HG03108 (cell line): Measurements from ENCODE around the gene TTF1.
A peak's percentile ranks its signal among the peaks of the same experiment; 100 is the strongest.
"Not testable (repeated sequence)": the region's sequence is repeated elsewhere in the genome, so short reads cannot be mapped to it uniquely, and the experiment has no call there.

Source experiments
- ATAC-seq: cut with Tn5 transposase; IDR thresholded peaks from one replicate; pipeline ENCODE4 v1.9.1; 2021; ENCODE audit warnings: moderate library complexity; ENCODE audit not compliant: unreplicated experiment

TTF1 gene

GRCh38 chr9:132412089-132412488 lies 5.4 kb upstream of the TTF1 start:
- no peak for ATAC-seq

DNA sequence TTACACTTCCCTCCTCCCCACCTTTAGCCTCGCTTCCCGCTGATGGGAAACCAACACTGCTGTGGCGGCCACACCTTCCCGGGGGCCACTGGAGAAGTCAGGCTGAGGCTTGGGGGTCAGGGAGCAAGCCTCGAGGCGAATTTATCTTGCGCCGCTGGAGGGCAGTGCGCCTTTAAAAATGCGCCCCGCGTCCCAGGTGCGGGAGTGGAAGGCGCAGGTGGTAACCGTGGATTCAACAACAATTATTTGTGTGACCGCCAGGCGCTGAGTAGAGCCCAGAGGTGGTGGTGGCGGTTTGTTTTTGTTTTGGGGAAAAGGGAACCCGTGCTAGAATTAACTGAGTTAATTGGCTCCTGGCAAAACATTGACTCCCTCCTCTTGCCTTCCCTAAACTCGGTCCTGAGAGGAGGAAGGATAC lies 4.5 kb upstream of the TTF1 start:
- no peak for ATAC-seq

- ATAC-seq = no peak
These were observed 4.0 kb upstream of the TTF1 start for GRCh38 chr9:132410642-132411041.

GRCh38 chr9:132409828-132410528 lies 3.3 kb upstream of the TTF1 start, which contains the start of gene CFAP77:
CFAP77 (plus strand) TSS chr9:132410211; CDS start chr9:132410272, 61 bp downstream.
- no peak for ATAC-seq

GRCh38 chr9:132408521-132408920 lies 1.9 kb upstream of the TTF1 start:
- ATAC-seq = no peak

- no peak for ATAC-seq
These were observed 556 bp upstream of the TTF1 start for GRCh38 chr9:132407196-132407595.

GRCh38 chr9:132404228-132404881 lies 2.3 kb downstream of the TTF1 start:
- ATAC-seq = no peak

DNA sequence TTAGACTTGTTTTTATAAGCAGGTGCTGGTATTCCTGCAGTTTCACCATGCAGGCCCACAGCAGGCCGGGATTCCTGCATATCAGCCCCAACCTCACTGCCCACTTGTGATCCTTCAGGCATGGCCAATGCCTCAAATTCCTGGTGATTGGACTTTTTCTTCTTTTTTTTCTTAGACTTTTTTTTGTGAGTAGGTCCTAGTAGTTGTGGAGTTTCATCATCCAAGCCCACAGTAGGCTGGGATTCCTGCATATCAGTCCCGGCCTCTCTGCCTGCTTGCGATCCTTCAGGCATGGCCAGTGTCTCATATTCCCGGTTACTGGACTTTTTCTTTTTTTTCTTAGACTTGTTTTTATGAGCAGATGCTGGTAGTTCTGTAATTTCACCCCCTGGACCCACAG lies 4.8 kb downstream of the TTF1 start:
- ATAC-seq = no peak

GRCh38 chr9:132395560-132395959 lies 11.1 kb downstream of the TTF1 start:
- no peak for ATAC-seq

DNA sequence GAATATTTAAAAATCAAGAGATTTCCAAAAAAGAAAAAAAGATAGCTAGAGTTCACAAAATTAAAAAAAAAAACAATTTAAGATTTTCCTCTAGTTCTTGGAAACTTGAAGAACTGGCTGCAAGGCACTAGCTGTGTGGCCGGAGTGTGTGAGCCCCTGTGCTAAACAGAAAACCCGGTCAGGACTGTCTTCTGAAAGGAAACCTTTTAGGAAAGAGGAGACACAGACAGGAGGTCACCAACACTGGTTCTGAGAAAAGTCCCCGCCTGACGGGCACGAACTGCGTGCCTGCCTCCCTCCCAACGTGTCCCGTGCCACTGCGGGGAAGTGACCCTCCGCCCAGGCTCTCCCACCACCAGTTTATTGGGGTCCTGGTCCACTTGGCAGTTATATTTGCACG lies 15.2 kb downstream of the TTF1 start:
- ATAC-seq = no peak

DNA sequence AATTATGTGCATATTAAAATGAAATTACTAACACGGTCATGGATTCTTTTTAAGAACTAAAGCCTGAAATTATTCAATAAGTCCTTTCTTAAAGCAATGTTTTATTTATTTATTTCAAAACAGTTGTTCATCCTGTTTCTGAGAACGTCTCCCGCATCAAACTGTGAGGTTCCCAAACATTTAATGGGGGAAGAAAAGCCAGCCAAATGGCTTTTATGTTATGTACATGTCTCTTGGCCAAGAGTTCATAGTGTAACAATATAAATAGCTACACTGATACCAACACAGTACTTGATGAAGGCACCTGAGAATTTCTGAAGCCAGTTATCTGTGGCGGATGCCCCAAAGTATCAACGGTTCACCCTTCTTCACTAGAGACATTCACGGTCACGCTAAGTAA lies 15.7 kb downstream of the TTF1 start:
- ATAC-seq = no peak

DNA sequence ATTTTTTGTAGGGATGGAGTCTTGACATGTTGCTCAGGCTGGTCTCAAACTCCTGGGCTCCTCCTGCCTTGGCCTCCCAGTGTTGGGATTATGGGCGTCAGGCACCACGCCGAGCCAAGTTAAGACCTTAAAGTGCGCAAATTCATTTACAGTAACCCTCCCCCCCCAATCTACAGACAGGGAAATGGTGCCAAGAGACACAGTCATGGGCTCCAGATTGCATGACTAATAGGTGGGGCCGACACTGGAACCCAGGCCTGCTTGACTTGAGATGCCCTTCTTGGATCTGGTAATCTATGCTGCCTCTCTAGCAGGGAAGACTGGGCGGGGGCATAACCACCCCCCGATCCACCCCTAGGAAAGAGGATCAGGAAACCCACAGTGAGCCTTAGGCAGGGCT lies 19.5 kb downstream of the TTF1 start:
- no peak for ATAC-seq

DNA sequence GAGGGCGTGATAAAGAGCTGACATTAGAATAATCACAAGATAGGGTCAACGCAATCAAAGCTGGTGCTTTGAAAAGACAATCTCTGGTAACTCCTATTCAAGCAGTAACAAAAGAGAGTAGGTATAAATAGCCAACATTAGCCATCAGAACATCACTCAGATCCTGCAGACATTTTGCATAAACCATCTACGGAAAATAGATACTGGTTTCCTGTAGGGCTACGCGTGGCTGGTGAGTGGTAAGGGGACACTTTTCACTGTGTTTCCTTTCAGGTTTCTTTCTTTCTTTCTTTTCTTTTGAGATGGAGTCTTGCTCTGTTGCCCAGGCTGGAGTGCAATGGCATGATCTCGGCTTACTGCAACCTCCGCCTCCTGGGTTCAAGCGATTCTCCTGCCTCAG lies 22.3 kb downstream of the TTF1 start:
- ATAC-seq = no peak

GRCh38 chr9:132383462-132383883 lies 23.2 kb downstream of the TTF1 start:
- ATAC-seq = peak; percentile 47

- ATAC-seq = peak; percentile 60
These were observed 24.6 kb downstream of the TTF1 start for GRCh38 chr9:132381966-132382541.

- not testable (repeated sequence) for ATAC-seq
These were observed 28.2 kb downstream of the TTF1 start for GRCh38 chr9:132378416-132378815.

GRCh38 chr9:132377769-132378168 lies 28.9 kb downstream of the TTF1 start:
- not testable (repeated sequence) for ATAC-seq

DNA sequence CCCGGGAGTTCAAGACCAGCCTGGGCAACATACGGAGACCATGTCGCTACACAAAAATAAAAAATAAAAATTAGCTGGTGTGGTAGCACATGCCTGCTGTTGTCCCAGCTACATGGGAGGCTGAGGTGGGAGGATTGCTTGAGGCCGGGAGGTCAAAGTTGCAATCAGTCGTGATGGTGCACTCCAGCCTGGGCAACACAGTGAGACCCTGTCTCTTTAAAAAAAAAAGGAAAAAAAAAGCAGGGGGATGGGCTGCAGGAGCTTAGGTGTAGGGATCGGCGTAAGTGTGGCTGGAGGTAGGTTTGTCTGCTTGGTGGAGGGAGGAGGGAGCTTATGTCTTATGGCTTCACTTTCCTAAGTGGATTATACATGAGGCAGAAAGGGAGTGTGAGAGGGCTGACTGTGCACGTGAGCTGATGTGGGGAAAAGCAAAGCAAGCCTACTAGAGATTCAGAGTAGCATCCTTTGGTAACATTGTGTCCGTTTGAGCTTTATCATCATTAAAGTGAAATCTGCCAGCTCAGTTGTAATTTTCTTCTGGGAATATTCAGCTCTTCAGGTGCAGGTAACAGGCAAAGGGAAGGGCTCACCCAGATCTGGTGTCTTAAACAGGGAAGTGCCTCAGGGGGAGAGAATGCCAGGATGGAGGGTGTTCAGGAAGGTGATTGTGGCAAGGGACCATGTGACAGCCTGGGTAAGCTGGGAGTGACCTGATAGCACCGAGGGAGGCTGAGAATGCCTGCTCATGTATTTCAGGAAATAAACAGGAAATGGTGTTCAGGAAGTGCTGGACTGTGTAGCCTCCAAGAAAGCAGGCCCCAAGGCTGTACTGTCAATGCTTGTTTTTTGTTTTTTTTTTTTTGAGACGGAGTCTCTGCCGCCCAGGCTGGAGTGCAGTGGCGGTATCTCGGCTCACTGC lies 34.2 kb downstream of the TTF1 start:
- ATAC-seq = no peak

- no peak for ATAC-seq
These were observed 36.0 kb downstream of the TTF1 start for GRCh38 chr9:132370592-132370991.

DNA sequence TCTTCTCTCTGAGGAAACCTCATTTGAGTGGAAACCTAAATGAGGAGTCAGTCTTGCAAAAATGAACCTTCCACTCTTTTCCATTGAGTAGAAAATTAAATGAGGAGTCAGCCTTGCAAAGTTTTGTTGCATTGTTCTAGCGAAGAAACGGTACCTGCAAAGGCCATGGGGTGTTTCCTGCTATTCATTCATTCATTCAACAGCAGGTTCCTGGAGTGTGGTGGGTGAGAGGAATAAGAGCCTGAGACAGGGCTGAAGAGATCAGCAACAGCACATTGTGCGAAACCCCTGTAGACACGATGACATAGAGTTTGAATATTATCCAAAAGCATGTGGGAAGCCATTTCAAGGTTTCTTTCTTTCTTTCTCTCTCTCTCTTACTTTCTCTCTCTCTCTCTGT lies 37.2 kb downstream of the TTF1 start:
- ATAC-seq = no peak
